ENCODE results near the gene GPATCH2L. TPM values are rescaled to one million over a fixed set of nuclear protein-coding genes. Genes with fewer than 3 reads are reported as not detected.

The GPATCH2L gene
- polyA plus RNA-seq, 3 donors = 34.7 to 44.9 (median 43.6) TPM

- DNase-seq = no peak
These were observed 20.4 kb upstream of the GPATCH2L start for GRCh38 chr14:76131071-76131965.

DNA sequence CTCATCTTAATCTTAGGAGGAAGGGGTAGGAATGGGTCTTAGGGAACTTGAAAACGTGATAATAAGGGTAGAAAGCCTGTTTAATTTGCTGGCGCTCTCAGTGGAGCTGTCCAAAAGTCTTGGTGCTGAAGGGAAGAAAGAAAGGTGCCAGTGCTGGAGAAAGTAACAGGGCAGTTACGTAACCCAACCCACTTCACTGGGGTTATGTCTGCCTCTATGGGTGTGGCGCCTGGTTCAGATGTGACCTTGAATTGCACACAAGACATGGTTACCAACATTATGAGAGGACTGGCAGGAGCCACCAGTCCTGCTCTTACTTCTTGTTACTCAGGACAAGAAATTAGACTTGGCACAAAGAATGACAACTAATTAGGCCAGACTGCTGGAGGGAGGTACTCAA, 18.6 kb upstream of the GPATCH2L start:
- peak; percentile 71 for DNase-seq

DNA sequence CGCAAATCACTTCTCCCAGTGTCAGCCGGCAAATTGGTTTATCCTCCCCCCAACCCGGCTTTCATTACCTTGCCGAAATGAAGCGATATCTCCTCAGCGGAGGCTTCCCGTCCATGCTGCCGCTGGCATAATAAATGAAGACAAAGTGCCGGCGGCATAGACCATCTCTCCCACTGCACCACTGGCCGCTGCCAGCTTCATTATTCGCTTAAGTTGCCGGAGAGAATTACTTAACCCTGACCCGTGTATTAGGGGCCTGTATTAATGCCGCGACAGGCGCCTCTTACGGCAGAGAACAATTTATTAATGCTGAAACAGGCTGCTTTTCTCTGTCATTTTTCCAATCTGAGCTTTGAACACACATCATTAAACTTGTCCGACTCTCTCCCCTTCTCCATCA, 17.5 kb upstream of the GPATCH2L start:
- no peak for DNase-seq

DNA sequence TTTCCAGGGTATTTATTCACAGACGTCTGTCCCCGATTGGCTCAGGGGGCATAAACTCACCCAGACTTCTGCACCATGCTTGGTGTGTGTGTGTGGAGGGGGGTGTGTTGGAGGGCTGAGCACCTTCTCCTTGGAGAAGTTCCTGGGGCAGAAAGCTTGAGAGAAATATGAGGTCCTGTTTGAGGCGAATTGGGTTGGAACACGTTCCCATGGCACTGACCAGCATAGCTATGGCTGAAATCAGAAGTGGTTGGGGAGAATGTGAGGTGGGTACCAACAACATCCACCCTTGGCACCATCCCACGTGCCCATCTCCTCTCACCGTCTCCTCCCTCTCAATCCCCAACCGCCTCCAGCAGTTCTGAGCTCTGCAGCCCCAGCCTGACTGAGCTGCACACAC, 16.0 kb upstream of the GPATCH2L start:
- DNase-seq = no peak

DNA sequence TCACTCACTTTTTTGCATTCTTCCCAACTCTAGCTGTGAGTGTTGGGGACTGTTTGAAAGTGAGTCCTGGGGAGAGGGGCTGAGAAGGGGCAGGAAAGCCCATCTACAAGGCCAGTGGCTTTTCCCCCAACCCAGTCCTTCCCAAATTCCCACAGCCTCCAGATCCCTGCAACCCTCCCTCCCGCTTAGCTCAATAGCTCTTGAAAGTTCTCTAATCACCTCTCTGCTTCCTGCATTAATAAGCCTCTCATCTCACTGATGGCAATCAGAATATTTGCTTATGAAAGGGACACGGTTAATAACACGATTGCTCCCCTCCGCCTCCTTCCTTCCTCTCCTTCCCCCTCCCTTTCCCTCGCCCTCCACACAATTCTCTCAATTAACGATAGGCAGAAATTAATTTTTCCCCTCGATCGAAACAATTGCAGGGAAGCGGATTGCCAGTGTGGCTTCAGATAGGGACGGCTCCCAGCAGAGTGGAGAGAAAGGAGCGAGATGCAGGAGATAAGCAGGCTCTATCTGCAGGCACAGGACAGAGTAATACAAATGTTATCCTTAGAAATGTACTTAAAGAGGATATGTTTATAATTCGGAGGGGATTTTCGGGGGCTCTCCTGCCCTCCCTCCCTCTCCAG, 15.1 kb upstream of the GPATCH2L start:
- DNase-seq = no peak

DNA sequence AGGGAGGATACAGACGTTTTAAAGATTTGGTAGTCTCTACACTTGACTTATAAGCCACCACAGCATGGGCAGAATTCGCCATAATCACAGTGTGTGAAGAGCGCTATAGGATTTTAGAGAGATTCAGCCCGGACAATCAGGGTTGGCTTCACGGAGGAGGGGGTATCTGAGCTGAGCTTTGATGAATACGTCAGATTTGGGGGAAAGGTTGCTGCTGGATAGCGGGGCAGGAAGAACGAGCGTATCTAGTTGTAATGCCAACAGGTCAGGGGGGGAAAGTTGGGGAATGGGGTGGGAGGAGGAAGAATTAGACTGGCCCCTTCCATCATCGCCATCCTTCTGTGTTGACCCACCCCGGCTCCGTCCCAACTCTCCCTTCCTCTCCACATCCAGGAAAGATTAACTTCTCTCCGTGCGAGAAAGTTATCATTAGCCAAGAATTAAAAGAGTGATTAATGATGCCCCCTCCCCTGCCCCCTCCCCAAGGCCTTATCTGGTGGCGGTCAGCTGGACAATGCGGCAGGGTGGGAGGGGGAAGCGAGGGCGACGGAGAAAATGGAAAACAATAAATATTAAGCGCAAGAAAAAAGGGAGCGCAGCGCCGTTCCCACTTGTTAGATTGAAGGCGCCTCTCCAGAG, 13.5 kb upstream of the GPATCH2L start:
- DNase-seq = no peak

DNA sequence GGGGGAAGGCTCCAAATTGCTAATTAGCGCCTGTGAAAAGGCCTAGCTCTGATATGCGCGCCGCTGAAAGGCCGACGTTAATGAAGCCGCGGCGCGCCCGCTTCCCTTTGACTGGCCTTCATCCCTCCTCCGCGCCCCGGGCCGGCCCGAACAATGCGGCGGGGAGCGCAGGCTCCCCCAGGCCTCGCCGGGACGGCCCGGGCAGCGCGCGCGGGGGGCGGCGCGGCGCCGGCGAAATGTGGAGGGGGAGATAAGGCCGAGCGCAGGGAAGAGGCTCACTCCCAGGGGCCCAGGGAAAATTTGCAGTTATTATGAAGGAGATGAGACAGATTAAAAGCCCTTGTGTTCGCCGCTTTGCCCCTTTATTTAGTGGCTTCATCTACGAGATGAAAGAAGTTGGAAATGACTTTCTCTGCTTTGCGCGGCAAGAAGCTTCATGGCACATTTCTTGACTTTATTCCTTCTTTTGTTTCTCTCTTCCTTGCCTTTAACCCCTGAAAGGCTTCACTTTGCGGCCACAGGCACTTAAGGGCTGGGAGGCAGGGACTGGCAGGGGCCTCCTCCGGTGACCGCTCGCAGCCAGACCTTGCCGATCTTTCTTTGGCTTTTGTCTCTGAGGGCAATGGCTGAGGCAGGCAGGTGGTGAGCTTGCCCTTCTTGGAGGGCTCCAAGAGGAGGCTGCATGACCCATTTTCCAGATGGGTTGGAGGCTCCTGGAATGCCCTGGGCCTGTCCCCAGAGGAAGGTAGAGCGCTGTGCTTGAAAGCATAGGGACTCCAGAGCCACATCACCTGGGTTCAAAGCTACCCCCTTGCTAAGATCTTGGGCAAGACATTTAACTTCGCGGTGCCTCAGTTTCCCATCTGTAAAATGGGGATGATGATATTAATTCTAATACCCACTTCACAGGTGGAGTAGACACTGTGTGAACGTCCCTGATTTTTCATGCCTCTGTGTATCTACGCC, 12.7 kb upstream of the GPATCH2L start:
- no peak for DNase-seq

GRCh38 chr14:76143642-76144041, 8.1 kb upstream of the GPATCH2L start:
- DNase-seq = no peak

GRCh38 chr14:76146976-76147375, 4.7 kb upstream of the GPATCH2L start:
- no peak for DNase-seq

- no peak for DNase-seq
These were observed 2.5 kb upstream of the GPATCH2L start for GRCh38 chr14:76149196-76149595.

DNA sequence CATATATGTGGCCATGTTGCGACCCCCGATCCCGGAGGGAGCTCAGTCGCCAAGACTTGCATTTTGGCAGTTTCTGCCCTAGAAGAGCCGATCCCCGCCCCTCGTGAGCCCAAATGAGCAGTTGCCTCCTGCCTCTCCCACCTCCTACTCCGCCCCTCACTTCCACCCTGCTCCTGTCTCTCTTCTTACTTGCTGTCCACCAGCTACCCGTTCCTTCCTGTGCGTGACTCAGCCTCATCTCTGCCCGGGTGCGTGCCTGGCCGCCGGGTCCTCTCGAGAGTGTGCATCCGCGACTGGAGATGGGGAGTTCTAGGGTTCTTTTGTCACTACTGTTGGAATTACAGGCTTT, 585 bp downstream of the GPATCH2L start:
- DNase-seq = peak; percentile 42

DNA sequence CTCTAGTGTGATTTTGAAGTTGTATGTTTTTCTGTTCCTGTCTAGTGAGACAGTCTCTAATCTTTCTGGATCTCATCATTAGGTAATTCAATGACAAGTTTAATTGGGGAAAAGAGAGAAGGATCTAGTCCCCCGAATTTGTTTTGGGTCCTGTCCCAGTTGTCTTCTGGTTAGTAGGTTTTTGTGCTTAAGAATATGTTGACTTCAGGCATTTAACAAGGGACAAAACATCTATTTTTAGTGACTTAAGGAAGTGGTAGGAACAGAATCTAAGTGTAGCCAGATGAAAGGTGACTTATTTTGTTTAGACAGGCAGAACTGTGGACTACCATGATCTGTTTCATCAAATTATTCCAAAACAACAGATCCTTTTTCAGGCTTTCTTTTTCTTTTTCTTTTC, 2.2 kb downstream of the GPATCH2L start:
- DNase-seq = no peak

DNA sequence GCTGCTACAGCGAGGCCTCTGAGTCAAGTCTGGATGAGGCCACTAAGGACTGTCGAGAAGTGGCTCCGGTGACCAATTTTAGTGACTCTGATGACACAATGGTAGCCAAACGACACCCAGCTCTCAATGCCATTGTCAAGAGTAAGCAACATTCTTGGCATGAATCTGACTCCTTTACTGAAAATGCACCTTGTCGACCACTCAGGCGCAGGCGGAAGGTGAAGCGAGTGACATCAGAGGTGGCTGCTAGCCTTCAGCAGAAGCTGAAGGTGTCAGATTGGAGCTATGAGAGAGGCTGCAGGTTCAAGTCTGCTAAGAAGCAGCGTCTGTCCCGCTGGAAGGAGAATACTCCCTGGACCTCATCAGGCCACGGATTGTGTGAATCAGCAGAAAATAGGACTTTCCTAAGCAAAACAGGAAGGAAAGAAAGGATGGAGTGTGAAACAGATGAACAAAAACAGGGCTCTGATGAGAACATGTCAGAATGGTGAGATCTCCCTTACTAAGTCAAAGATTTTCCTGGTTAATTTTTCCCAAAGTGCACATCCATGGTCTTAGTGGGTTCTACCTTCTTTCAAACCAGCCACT, 2.9 kb downstream of the GPATCH2L start:
- no peak for DNase-seq

- no peak for DNase-seq
These were observed 12.1 kb downstream of the GPATCH2L start for GRCh38 chr14:76163668-76164363.

GRCh38 chr14:76168531-76168930, 16.8 kb downstream of the GPATCH2L start:
- DNase-seq = no peak

GRCh38 chr14:76169776-76170175, 18.1 kb downstream of the GPATCH2L start:
- DNase-seq = no peak

DNA sequence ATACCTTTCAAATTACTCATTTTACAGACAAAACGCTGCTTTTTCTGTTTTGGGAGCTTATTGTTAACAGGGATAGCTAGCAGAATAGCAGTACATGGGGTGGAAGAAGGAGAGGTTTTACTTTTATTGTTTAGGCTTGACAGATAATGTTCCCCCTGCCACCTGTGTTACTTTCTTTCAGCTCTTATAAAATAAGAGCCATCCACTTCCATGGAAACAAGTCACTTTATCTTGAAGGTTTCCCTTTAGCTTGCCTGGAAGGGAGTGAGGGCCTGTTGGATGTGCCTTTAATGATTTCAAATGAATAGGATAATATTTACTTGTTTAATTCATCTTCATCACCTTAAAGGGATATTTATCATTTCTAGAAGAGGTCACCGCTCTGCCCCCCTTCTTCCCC, 23.3 kb downstream of the GPATCH2L start:
- DNase-seq = no peak

- no peak for DNase-seq
These were observed 24.2 kb downstream of the GPATCH2L start for GRCh38 chr14:76175942-76176341.

DNA sequence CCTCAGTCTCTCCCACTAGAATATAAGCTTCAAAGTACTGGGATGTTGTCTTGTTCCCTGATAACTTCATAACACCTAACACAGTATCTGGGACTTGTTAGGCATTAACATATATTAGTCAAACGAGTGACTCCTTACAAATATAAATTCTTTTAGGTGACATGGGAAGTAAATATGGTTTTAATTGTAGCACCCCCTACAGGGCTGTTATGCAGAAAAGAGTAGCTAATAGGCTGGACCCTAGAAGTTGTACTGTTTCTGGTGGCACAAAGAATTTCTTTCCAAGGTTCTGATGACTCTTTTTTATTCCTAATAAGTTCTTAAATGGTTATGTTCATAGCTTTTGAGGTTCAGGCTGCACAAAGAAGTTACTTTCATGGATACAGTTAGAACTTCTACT, 29.8 kb downstream of the GPATCH2L start:
- no peak for DNase-seq

GRCh38 chr14:76186308-76187027, 34.7 kb downstream of the GPATCH2L start:
- DNase-seq = no peak
